ENCODE results near the gene DNAJC4.
A peak's percentile ranks its signal among the peaks of the same experiment; 100 is the strongest.

The DNAJC4 gene

GRCh38 chr11:64230171-64230984, at the start of gene DNAJC4:
DNAJC4 (plus strand) TSS chr11:64230548; CDS start chr11:64230855, 307 bp downstream.
- DNase-seq = peak; percentile 91

DNA sequence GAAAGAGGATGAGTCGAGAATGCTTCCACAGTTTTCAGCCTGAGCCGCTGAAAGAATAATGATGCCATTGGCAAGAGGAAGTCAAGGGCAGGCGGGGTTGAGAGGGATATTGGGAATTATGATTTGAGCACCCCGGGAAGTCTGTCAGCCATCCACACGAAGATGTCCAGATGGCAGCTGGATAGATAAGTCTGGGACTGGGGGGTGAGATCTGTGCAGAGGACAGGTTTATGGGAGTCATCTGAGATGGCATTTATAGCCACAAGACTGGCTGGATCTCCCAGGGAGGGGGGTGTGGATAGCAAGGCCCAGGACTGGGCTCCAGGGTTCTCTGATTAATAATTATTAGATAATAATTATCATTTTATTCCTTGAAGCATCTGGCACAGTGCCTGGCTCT, 49.5 kb upstream of the DNAJC4 start:
- no peak for DNase-seq

GRCh38 chr11:64181506-64182411, 48.6 kb upstream of the DNAJC4 start:
- DNase-seq = peak; percentile 71

DNA sequence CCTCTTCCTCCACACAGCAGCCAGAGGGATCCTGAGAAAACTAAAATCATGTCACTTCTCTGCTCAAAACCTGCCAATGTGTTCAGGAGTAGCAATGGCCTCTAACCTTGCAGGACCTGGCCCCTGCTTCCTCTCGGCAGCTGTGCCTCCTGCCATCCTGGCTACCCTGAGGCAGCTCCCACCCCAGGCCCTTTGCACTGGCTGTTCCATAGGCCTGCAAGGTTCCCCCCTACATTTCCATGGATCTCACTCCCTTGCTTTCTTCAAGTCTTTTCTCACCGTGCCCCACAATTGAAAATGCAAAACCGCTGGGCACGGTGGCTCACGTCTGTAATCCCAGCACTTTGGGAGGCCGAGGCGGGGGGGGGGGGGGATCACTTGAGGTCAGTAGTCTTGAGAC, 46.5 kb upstream of the DNAJC4 start:
- no peak for DNase-seq

- no peak for DNase-seq
Measured at GRCh38 chr11:64185175-64185692, 45.1 kb upstream of the DNAJC4 start.

- peak; percentile 100 for DNase-seq
Measured at GRCh38 chr11:64185693-64186491, 44.5 kb upstream of the DNAJC4 start, which contains the start of gene STIP1. STIP1 (plus strand) TSS chr11:64186171; CDS start chr11:64186262, 91 bp downstream.

- DNase-seq = peak; percentile 52
Measured at GRCh38 chr11:64186492-64187165, 43.7 kb upstream of the DNAJC4 start.

GRCh38 chr11:64192434-64192833, 37.9 kb upstream of the DNAJC4 start:
- DNase-seq = no peak

GRCh38 chr11:64196626-64197025, 33.7 kb upstream of the DNAJC4 start:
- DNase-seq = no peak

GRCh38 chr11:64198511-64198910, 31.8 kb upstream of the DNAJC4 start:
- no peak for DNase-seq

DNA sequence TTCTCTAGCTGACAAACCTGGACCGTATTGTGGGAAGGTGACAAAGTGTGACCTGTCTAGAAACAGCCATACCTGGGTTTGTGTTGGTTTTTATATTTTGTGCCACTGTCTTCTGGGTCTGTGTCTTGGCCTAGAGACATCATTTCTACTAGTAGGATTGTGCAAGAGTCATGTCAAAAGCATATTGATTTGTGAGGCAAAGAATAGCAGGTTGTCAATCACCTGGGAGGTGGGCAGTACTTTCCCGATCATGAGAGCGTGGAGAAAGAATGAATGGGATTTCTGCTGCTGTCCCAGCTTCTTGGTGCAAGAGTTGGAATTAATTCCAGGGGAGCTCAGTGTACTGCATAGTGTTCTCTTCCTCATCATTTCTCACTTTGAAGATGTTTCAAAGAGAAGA, 28.8 kb upstream of the DNAJC4 start:
- DNase-seq = no peak

- no peak for DNase-seq
Measured at GRCh38 chr11:64202992-64203391, 27.4 kb upstream of the DNAJC4 start.

- DNase-seq = no peak
Measured at GRCh38 chr11:64203421-64204079, 26.8 kb upstream of the DNAJC4 start.

- DNase-seq = no peak
Measured at GRCh38 chr11:64204080-64204440, 26.3 kb upstream of the DNAJC4 start.

- peak; percentile 86 for DNase-seq
Measured at GRCh38 chr11:64204464-64204989, 25.8 kb upstream of the DNAJC4 start.

DNA sequence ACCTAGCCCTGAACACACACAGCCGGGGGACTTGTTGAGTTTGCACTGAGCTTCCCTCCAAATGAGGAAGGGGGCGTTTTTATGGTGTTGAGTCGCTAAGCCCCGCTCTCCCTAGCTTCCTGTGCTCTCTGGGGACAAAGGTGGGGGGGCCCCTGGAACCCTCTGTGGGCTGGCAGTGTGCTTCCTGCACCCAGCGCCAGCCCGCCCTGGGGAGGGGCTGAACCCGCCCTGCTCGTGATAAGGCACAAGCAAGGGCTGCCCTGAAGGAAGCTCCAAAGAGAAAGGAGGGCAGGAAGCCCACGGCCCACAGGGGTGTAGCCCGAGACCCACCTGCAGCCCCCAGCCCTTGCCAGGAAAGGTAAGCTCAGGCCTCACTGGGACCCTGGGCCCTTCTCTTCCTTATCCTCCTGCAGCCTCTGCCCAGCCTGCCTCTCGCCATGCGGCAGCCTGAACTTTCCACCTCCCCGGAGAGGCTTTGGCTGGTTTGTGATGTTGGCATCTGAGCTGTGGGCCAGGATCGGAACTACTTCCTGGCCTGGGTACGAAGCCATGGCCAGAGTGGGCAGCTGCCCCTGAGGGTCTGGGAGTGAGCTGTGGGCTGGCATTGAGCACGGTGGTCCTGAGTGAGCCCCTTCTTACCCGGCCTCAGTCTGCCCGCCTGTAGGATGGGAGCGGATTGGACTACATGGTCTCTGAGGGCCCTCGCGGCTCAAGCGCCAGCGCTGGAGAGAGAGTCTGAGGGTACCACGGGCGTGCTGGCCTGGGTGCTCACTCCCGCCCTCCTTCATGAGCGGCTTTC, 23.7 kb upstream of the DNAJC4 start, which contains the start of gene FERMT3:
Gene FERMT3, plus strand, starts transcription at position 265 of the 799 bp plus-strand sequence. CDS start 644 bp downstream, outside the sequence.
- DNase-seq = peak; percentile 76

- peak; percentile 83 for DNase-seq
Measured at GRCh38 chr11:64207256-64208085, 22.9 kb upstream of the DNAJC4 start.

- DNase-seq = no peak
Measured at GRCh38 chr11:64208086-64208795, 22.1 kb upstream of the DNAJC4 start.
